Stimulated activated effector memory CD8-positive, alpha-beta T cell treated with anti-CD3 and anti-CD28 coated beads, Interleukin-12 subunit alpha, Interleukin-12 subunit beta, amount 100 ng/mL, for 72 hours (primary cell): ENCODE results near the gene PAQR9.
"Not testable (repeated sequence)": the region's sequence is repeated elsewhere in the genome, so short reads cannot be mapped to it uniquely, and the experiment has no call there.

Source experiments
- ATAC-seq: fragments of 150-1000 bp; cut with Tn5 transposase; 2 replicates; pipeline ENCODE4 v1.10.0; 2021
- DNase-seq, 2 donors: peaks; one replicate each; pipeline ENCODE4 v3.0.0; 2021 to 2022; ENCODE audit warnings: low spot score in 2 of 2
- H3K27ac Mint-ChIP-seq: one replicate; pipeline ENCODE4 v1.8.0; 2022; ENCODE audit warnings: mild to moderate bottlenecking, mixed read lengths
- H3K36me3 Mint-ChIP-seq: one replicate; pipeline ENCODE4 v1.8.0; 2022; ENCODE audit warnings: mild to moderate bottlenecking, mixed read lengths
- H3K4me1 Mint-ChIP-seq: one replicate; pipeline ENCODE4 v1.8.0; 2022; ENCODE audit warnings: mixed read lengths
- H3K4me3 Mint-ChIP-seq: one replicate; pipeline ENCODE4 v1.8.0; 2022; ENCODE audit warnings: mild to moderate bottlenecking, mixed read lengths
- H3K9me3 Mint-ChIP-seq: one replicate; pipeline ENCODE4 v1.8.0; 2022; ENCODE audit warnings: mixed read lengths

PAQR9 gene

GRCh38 chr3:142988826-142989225 is 25.4 kb upstream of the PAQR9 start:
- H3K36me3 Mint-ChIP-seq, H3K9me3 Mint-ChIP-seq, H3K4me3 Mint-ChIP-seq, H3K4me1 Mint-ChIP-seq, H3K27ac Mint-ChIP-seq, DNase-seq, ATAC-seq: not testable (repeated sequence)

GRCh38 chr3:142988221-142988620 is 24.7 kb upstream of the PAQR9 start:
- not testable (repeated sequence) for H3K36me3 Mint-ChIP-seq, ATAC-seq, H3K4me3 Mint-ChIP-seq, H3K4me1 Mint-ChIP-seq, H3K27ac Mint-ChIP-seq, DNase-seq, H3K9me3 Mint-ChIP-seq

- Mint-ChIP-seq H3K4me3 (no peak overlapping the region), H3K36me3 (no peaks in the 10 kb centered on the region), H3K4me1 (no peaks in the 10 kb centered on the region), H3K9me3 (no peaks in the 10 kb centered on the region), H3K27ac (no peak overlapping the region)
- no peak for DNase-seq
- ATAC-seq, result peak; percentile 56
Measured at GRCh38 chr3:142987707-142988106, 24.2 kb upstream of the PAQR9 start.

- Mint-ChIP-seq H3K4me1 (no peaks in the 10 kb centered on the region), H3K9me3 (no peaks in the 10 kb centered on the region), H3K27ac (no peak overlapping the region), H3K4me3 (no peak overlapping the region), H3K36me3 (no peaks in the 10 kb centered on the region)
- DNase-seq (no peak), ATAC-seq (no peak)
Measured at GRCh38 chr3:142987080-142987700, 23.7 kb upstream of the PAQR9 start.

- H3K36me3 Mint-ChIP-seq, result no peaks in the 10 kb centered on the region
- H3K9me3 Mint-ChIP-seq, result no peaks in the 10 kb centered on the region
- DNase-seq (no peak), ATAC-seq (no peak)
- H3K27ac Mint-ChIP-seq, result no peak overlapping the region
- no peaks in the 10 kb centered on the region for H3K4me1 Mint-ChIP-seq
- no peak overlapping the region for H3K4me3 Mint-ChIP-seq
Measured at GRCh38 chr3:142984255-142984654, 20.8 kb upstream of the PAQR9 start.

DNA sequence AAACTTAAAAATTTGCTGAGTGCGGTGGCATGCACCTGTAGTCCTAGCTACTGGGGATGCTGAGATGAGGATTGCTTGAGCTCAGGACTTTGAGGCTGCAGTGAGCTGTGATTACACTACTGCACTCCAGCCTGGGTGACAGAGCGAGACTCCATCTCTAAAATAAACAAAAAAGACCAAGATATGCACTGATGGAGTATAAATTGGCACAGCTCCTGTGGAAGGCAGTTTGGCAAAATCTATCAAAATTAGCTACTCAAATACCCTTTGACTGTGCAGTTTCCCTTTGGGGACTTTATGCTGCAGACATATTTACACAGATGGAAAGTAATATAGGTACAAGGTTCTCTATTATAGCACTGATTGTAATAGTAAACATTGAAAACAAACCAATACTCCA is 19.8 kb upstream of the PAQR9 start:
- no peak for DNase-seq
- H3K9me3 Mint-ChIP-seq, result no peaks in the 10 kb centered on the region
- no peaks in the 10 kb centered on the region for H3K4me1 Mint-ChIP-seq
- no peak for ATAC-seq
- no peak overlapping the region for H3K4me3 Mint-ChIP-seq
- H3K27ac Mint-ChIP-seq, result no peak overlapping the region
- no peaks in the 10 kb centered on the region for H3K36me3 Mint-ChIP-seq

DNA sequence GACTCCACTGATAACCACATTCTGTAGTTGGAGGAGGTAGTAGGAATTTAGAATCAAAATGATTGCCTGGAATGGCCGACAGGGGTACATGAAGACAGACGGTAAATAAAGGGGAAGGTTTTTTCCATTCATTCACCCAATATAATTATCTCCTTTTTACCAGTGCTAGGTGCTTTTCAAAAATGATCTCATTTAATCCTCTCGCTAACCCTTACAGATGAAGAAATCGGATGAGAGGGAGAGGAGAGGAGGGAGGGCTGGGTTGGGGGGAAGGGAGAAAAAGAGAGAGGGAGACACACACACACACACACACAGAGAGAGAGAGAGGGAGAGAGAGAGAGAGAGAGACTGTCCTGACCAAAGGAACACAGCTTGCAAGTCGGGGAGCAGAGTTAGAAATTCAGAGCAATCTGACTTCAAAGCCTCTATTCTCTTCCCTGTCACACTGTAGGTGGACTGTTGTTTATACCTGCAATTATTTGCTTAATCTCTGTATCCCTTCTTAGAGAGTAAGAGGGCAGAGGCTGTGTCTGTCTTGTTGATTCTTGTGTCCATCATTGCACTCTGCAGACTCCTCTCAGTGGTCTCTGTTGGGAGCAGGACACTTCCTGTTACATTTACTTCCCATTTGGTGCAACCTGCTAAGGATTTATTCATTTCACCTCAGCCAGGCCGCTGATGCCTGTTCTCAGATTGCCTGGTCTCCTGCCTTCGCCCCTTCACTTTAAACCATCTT is 18.7 kb upstream of the PAQR9 start:
- no peaks in the 10 kb centered on the region for H3K9me3 Mint-ChIP-seq
- H3K4me3 Mint-ChIP-seq, result no peak overlapping the region
- ATAC-seq (no peak), DNase-seq (no peak)
- H3K4me1 Mint-ChIP-seq, result no peaks in the 10 kb centered on the region
- H3K36me3 Mint-ChIP-seq, result no peaks in the 10 kb centered on the region
- no peak overlapping the region for H3K27ac Mint-ChIP-seq

GRCh38 chr3:142981108-142981507 is 17.6 kb upstream of the PAQR9 start:
- DNase-seq (no peak), ATAC-seq (no peak)
- H3K4me3 Mint-ChIP-seq, result no peak overlapping the region
- H3K27ac Mint-ChIP-seq, result no peak overlapping the region
- no peaks in the 10 kb centered on the region for H3K9me3 Mint-ChIP-seq
- H3K4me1 Mint-ChIP-seq, result no peaks in the 10 kb centered on the region
- H3K36me3 Mint-ChIP-seq, result no peaks in the 10 kb centered on the region

- ATAC-seq, result no peak
- Mint-ChIP-seq H3K4me1 (no peaks in the 10 kb centered on the region), H3K27ac (no peak overlapping the region), H3K9me3 (no peaks in the 10 kb centered on the region), H3K36me3 (no peaks in the 10 kb centered on the region), H3K4me3 (no peak overlapping the region)
- no peak for DNase-seq
Measured at GRCh38 chr3:142977399-142977728, 13.9 kb upstream of the PAQR9 start.

DNA sequence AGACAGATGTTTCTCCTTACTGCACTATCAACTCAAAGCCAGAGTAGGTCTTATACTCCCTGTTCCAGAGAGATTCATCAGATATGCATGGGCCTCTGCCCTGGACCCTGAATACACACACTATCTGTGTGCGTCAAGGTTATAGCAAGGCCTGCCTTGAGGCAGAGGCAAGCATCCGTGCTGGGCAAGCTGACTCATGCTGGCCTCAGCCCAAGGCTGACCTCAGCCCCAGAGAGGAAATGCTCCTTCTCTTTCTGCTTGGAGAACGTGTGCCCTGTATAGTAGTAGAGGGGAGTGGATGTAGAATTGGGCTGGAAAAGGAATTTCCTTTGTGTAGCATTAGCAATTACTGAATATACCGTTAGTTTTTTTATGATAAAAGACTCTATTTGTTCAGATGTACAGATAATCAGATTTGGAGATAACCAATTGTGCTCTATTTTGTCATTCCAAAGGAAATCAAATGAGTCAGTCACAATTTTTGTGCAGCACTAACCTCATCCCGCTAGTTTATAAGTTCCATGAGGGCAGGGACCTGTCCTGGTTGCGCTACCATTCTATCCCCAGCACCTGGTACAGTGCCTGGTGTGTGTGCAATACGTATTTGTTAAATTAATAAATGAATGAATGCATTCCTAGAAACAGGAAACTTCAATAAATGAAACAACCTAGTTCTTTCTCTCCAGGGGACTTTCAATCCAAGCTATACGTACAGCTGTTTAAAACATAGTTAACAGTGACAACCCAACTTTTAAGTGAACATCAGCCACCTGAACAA is 13.3 kb upstream of the PAQR9 start:
- DNase-seq, result no peak
- no peaks in the 10 kb centered on the region for H3K4me1 Mint-ChIP-seq
- no peaks in the 10 kb centered on the region for H3K36me3 Mint-ChIP-seq
- no peaks in the 10 kb centered on the region for H3K9me3 Mint-ChIP-seq
- no peak overlapping the region for H3K4me3 Mint-ChIP-seq
- ATAC-seq, result peak; percentile 31
- no peak overlapping the region for H3K27ac Mint-ChIP-seq

GRCh38 chr3:142975316-142975995 is 12.0 kb upstream of the PAQR9 start:
- Mint-ChIP-seq H3K27ac (no peak overlapping the region), H3K4me1 (no peaks in the 10 kb centered on the region), H3K9me3 (no peaks in the 10 kb centered on the region), H3K36me3 (no peaks in the 10 kb centered on the region), H3K4me3 (no peak overlapping the region)
- ATAC-seq (no peak), DNase-seq (no peak)

GRCh38 chr3:142973217-142974009 is 9.9 kb upstream of the PAQR9 start:
- Mint-ChIP-seq H3K4me1 (no peaks in the 10 kb centered on the region), H3K9me3 (no peaks in the 10 kb centered on the region), H3K27ac (no peak overlapping the region), H3K4me3 (no peak overlapping the region), H3K36me3 (no peaks in the 10 kb centered on the region)
- ATAC-seq, result no peak
- DNase-seq, result no peak

- Mint-ChIP-seq H3K4me3 (no peak overlapping the region), H3K9me3 (no peaks in the 10 kb centered on the region), H3K36me3 (no peaks in the 10 kb centered on the region), H3K4me1 (no peaks in the 10 kb centered on the region), H3K27ac (no peak overlapping the region)
- ATAC-seq, result no peak
- DNase-seq, result no peak
Measured at GRCh38 chr3:142972092-142972753, 8.7 kb upstream of the PAQR9 start.

- H3K9me3 Mint-ChIP-seq, result no peaks in the 10 kb centered on the region
- ATAC-seq, result no peak
- H3K4me1 Mint-ChIP-seq, result no peaks in the 10 kb centered on the region
Measured at GRCh38 chr3:142971431-142971830, 8.0 kb upstream of the PAQR9 start.

More at GRCh38 chr3:142971431-142971830, 8.0 kb upstream of the PAQR9 start:
- no peaks in the 10 kb centered on the region for H3K36me3 Mint-ChIP-seq
- DNase-seq, result no peak
- no peak overlapping the region for H3K27ac Mint-ChIP-seq
- H3K4me3 Mint-ChIP-seq, result no peak overlapping the region
